Large intestine (tissue), 3 donors: ENCODE results near the gene TM9SF4. TPM values are rescaled to one million over a fixed set of nuclear protein-coding genes. Genes with fewer than 3 reads are reported as not detected.

ENCODE experiments used
- DNase-seq, 2 donors: peaks; one replicate each; pipeline versions ENCODE4 v3.0.0 to v3.0.0-alpha.2; 2013
- H3K27ac ChIP-seq: one replicate; pipeline ENCODE4 v1.5.1; 2013; ENCODE audit warnings: low read length
- H3K27me3 ChIP-seq: 2 replicates; pipeline ENCODE4 v1.6.1; 2013; ENCODE audit warnings: low read length; ENCODE audit not compliant: control insufficient read depth, insufficient read depth
- H3K36me3 ChIP-seq: 2 replicates; pipeline ENCODE4 v1.6.1; 2013; ENCODE audit warnings: low read length; ENCODE audit not compliant: control insufficient read depth, insufficient read depth
- H3K4me1 ChIP-seq: one replicate; pipeline ENCODE4 v1.6.1; 2013; ENCODE audit warnings: low read length; ENCODE audit not compliant: control insufficient read depth, insufficient read depth
- H3K4me3 ChIP-seq: one replicate; pipeline ENCODE4 v1.5.1; 2013; ENCODE audit warnings: low read length
- H3K9me3 ChIP-seq: one replicate; pipeline ENCODE4 v1.6.1; 2013; ENCODE audit warnings: mild to moderate bottlenecking, low read depth, low read length, moderate library complexity; ENCODE audit not compliant: control insufficient read depth
- WGBS: methylation state at CpG from one replicate; pipeline ENCODE4 v1.1.5; 2013; ENCODE audit warnings: low lambda C conversion rate; ENCODE audit not compliant: insufficient coverage; 5-methylcytosine and 5-hydroxymethylcytosine counted together
- polyA plus RNA-seq: library from polyadenylated mRNA; unstranded; fragments of 120-200 nt; gene quantifications from one replicate; pipeline ENCODE4 v1.2.1, GENCODE V29; 2013

TM9SF4 gene
- polyA plus RNA-seq, 1 donor = 72.7 TPM

DNA sequence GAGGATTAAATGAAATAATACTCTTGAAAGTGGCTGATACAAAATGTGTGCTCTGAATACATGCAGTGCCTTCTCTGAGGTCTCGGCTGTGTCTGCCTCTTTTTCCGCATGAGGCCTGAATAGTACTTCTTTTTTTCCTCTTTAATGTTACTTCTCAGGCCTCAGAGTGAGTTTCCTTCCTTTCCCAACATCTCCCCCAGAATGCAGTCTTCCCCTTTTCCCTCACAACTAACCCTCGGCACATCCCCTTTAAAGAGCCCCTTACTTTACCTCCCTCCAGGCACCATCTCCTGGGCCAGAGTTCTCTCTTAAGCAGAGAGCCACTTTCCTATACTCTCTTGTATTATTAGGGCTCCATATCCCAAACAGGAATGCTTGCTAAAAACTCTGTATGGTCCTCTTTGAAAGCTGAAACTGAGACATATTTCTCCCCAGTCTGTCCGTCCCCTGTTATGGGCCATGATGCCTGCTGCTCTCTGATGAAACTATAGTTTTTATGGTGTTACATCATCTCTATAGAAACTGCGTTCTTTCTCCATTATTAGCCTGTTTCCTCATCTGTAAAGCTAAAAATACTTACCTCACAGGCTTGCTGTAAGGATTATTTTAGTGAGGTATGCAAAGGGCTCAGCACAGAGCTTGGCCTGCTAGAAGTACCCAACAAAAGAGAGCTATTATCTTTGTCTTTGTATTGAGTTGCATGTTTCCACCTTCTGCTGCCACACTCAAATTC lies 95.8 kb downstream of the TM9SF4 start:
- Histone ChIP-seq H3K4me1 (peaks cover 49% of the 10 kb centered on the region), H3K9me3 (no peaks in the 10 kb centered on the region), H3K36me3 (peaks cover 39% of the 10 kb centered on the region), H3K4me3 (peak overlapping the region; percentile 92), H3K27ac (peak overlapping the region; percentile 84), H3K27me3 (no peaks in the 10 kb centered on the region)
- 32% methylated on average over 2 of the region's 5 CpGs for WGBS
- DNase-seq = peak in 1 of 2 donors; percentile 63

DNA sequence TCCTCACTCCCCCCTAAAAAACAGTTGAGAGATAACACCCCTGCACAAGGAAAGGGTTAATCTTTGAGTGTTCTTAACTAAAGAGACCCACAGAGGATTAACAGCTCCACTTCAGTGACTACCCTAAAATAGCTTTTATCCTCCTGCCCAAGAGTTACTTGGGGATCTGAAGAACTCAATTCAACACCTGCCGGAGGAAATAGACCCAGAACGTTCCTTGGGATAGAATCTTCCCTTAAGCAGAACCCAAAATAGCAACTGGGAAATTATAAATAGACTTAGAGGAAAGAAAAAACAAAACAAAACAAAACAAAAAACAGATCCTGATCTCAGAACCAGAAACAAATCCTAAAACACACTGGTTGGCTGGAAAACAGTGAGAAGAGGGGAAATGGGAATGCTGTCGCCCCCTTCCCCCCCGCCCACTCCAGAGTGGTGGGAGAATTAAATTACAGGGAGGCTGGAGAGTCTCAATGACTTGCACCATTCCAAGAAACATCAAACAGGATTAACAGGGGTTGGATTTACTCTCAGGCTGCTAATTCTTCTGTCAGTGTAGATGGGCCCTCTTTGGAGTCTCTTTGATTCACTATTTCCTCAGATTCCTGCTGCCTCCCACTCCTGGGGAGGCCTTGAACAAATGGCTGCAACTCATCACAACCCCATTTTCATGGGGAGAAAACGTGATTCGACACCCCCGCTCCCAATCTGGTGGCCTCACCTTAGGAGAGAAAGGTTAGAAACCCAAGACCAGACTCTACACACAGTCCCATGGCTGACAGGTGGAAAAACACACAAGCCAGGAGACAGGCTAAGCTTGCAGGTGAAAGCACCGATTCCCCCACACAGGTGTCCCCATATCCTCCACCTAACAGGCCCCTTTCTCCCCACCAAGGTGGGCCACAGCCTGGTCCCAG lies 96.6 kb downstream of the TM9SF4 start:
- Histone ChIP-seq H3K27me3 (no peaks in the 10 kb centered on the region), H3K27ac (peak overlapping the region; percentile 84), H3K36me3 (peaks cover 36% of the 10 kb centered on the region), H3K4me3 (peak overlapping the region; percentile 92), H3K9me3 (no peaks in the 10 kb centered on the region), H3K4me1 (peaks cover 45% of the 10 kb centered on the region)
- WGBS = no CpG with 5 or more reads among the region's 8 CpGs
- DNase-seq = peak in 1 of 2 donors; percentile 48

GRCh38 chr20:32206760-32207625 lies 97.5 kb downstream of the TM9SF4 start:
- Histone ChIP-seq H3K4me3 (peak overlapping the region; percentile 92), H3K9me3 (no peaks in the 10 kb centered on the region), H3K36me3 (peaks cover 34% of the 10 kb centered on the region), H3K27ac (peak overlapping the region; percentile 84), H3K4me1 (peaks cover 42% of the 10 kb centered on the region), H3K27me3 (no peaks in the 10 kb centered on the region)
- 20% methylated on average over 2 of the region's 40 CpGs for WGBS
- peak in 1 of 2 donors; percentile 54 for DNase-seq

GRCh38 chr20:32207626-32208498 lies 98.3 kb downstream of the TM9SF4 start, which contains the start of the genes PLAGL2 and POFUT1:
Gene PLAGL2, minus strand, starts transcription at chr20:32207743. Its CDS starts 5,565 bp downstream, at chr20:32202178.
Gene POFUT1, plus strand, starts transcription at chr20:32207880. Its CDS starts 62 bp downstream, at chr20:32207942.
- Histone ChIP-seq H3K4me3 (peak within 1 kb of the TSS; percentile 98), H3K27ac (peak within 1 kb of the TSS; percentile 97), H3K9me3 (no peaks in the 10 kb centered on the region), H3K36me3 (peaks cover 34% of the 10 kb centered on the region), H3K4me1 (peaks cover 35% of the 10 kb centered on the region), H3K27me3 (no peaks in the 10 kb centered on the region)
- DNase-seq = peak; percentile 90 to 95
- no CpG with 5 or more reads among the region's 74 CpGs for WGBS

GRCh38 chr20:32208499-32209154 lies 99.1 kb downstream of the TM9SF4 start:
- H3K27me3 ChIP-seq = no peaks in the 10 kb centered on the region
- peaks cover 30% of the 10 kb centered on the region for H3K4me1 ChIP-seq
- H3K4me3 ChIP-seq = peak overlapping the region; percentile 98
- WGBS = no CpG with 5 or more reads among the region's 13 CpGs
- peaks cover 29% of the 10 kb centered on the region for H3K36me3 ChIP-seq
- DNase-seq = peak in 1 of 2 donors; percentile 48
- H3K27ac ChIP-seq = peak overlapping the region; percentile 97
- no peaks in the 10 kb centered on the region for H3K9me3 ChIP-seq

- H3K4me1 ChIP-seq = peaks cover 29% of the 10 kb centered on the region
- DNase-seq = peak in 1 of 2 donors; percentile 56
- H3K4me3 ChIP-seq = peak overlapping the region; percentile 98
- WGBS = no CpG with 5 or more reads among the region's 9 CpGs
- H3K36me3 ChIP-seq = peaks cover 37% of the 10 kb centered on the region
- H3K27ac ChIP-seq = peak overlapping the region; percentile 97
- H3K27me3 ChIP-seq = no peaks in the 10 kb centered on the region
- no peaks in the 10 kb centered on the region for H3K9me3 ChIP-seq
Observed at GRCh38 chr20:32209850-32210605, 100.5 kb downstream of the TM9SF4 start.

DNA sequence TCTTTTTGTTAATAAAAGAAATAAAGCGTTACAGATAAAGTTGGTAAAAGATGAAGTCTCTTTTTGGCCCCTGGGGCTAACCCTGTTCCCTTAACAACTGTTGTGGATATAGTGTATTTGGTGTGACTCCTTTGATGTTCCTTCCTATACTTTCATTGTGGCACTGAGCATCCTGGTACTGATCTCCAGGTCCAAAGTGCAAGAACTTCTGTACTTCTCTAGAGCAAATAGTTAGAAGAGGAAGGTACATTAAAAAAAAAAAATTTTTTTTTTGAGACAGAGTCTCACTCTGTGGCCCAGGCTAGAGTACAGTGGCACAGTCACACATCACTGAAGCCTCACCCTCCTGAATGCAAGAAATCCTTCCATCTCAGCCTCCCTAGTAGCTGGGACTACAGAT lies 104.4 kb downstream of the TM9SF4 start:
- Histone ChIP-seq H3K4me3 (no peak overlapping the region), H3K36me3 (peaks cover 69% of the 10 kb centered on the region), H3K27me3 (no peaks in the 10 kb centered on the region), H3K9me3 (no peaks in the 10 kb centered on the region), H3K4me1 (peaks cover 63% of the 10 kb centered on the region), H3K27ac (peak overlapping the region; percentile 98)
- 40% methylated on average over 1 of the region's 1 CpG for WGBS
- DNase-seq = peak in 1 of 2 donors; percentile 67

GRCh38 chr20:32215147-32215546 lies 105.6 kb downstream of the TM9SF4 start:
- no peak for DNase-seq
- Histone ChIP-seq H3K36me3 (peaks cover 71% of the 10 kb centered on the region), H3K9me3 (no peaks in the 10 kb centered on the region), H3K27ac (peak overlapping the region; percentile 98), H3K4me1 (peaks cover 53% of the 10 kb centered on the region), H3K27me3 (no peaks in the 10 kb centered on the region), H3K4me3 (no peak overlapping the region)
- no CpG with 5 or more reads among the region's 8 CpGs for WGBS
